GM21717 (cell line): ENCODE measurements around the gene LEF1.

Experiments used
- ATAC-seq: cut with Tn5 transposase; IDR thresholded peaks from one replicate; pipeline ENCODE4 v1.9.1; 2021; ENCODE audit warnings: mild to moderate bottlenecking, moderate library complexity; ENCODE audit not compliant: unreplicated experiment

Gene LEF1

DNA sequence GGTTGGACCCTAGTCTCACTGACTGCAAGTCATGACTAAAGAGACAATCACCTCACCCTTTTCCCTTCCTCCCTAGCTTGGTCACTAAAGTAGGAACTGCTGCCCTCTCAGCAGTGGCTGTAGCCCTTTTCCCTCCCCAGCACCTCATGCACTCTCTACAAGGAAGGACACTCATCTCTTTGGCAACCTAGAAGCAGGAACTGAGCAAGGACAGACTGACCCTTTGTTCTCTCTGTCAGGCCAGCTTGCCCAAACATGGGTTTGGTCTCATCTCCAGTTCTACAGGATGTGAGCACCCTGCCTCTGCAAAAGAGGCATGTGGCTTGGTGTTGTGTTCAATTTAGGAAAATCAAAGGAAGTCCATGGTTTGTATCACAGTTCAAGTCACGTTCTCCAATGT lies 15.8 kb downstream of the LEF1 start:
- no peak for ATAC-seq

- no peak for ATAC-seq
Measured at GRCh38 chr4:108149588-108150380, 18.9 kb downstream of the LEF1 start.

- ATAC-seq = peak; percentile 44
Measured at GRCh38 chr4:108148316-108148715, 20.4 kb downstream of the LEF1 start.

- ATAC-seq = no peak
Measured at GRCh38 chr4:108146819-108147218, 21.9 kb downstream of the LEF1 start.

DNA sequence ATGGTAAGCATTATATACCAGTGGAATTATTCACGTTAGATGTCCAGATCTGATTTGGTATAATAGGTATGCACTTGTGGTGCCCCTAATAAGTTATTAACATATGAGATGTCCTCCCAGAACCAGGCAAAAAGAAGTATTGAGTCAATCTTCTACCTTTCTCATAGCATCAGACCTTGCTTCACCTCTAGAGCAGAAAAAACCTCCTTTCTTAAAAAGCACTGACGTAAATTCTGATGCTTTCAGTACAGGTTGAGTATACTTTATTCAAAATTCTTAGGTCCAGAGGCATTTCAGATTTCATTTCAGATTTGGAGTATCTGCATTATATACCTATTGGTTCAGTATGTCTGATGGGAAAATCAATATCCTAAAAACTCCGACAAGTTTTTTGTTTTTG lies 22.4 kb downstream of the LEF1 start:
- no peak for ATAC-seq

DNA sequence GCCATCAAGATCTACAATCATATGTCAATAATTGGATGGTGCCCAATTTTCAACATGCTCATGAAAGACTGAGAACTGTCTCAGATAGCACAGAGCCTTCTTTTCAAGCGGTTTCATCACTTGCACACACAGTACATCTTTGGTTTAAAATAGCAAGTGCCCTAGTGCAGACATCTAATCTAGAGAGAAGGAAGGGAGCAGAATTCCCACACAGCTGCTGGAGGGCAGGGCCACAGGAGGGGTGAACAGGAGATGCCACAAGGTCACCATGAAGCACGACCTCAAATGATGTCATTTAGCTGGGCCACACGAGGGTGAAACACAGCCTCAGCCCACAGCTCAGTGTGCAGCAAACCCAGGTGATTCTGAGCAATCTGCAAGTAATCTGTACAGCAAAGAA lies 24.3 kb downstream of the LEF1 start:
- no peak for ATAC-seq

DNA sequence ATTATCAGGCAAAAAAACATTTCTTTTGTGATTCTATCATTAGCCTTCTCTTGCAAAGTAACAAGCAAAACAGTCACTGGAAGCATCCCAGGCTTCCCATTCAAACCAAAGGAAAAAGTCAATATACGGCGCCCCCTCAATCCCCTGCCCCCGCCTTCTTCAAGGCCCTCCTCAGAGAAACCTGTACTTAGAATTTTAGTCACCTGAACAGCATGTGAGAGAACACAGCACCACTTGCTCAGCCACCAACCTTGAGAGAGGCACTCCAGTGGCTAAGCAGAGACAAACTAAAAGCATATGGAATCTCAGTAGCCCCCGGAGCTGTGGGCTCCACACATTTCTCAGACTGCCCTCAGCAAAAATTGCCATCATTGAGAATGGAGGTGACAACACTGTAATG lies 25.2 kb downstream of the LEF1 start:
- ATAC-seq = no peak

- ATAC-seq = no peak
Measured at GRCh38 chr4:108142870-108143269, 25.9 kb downstream of the LEF1 start.

DNA sequence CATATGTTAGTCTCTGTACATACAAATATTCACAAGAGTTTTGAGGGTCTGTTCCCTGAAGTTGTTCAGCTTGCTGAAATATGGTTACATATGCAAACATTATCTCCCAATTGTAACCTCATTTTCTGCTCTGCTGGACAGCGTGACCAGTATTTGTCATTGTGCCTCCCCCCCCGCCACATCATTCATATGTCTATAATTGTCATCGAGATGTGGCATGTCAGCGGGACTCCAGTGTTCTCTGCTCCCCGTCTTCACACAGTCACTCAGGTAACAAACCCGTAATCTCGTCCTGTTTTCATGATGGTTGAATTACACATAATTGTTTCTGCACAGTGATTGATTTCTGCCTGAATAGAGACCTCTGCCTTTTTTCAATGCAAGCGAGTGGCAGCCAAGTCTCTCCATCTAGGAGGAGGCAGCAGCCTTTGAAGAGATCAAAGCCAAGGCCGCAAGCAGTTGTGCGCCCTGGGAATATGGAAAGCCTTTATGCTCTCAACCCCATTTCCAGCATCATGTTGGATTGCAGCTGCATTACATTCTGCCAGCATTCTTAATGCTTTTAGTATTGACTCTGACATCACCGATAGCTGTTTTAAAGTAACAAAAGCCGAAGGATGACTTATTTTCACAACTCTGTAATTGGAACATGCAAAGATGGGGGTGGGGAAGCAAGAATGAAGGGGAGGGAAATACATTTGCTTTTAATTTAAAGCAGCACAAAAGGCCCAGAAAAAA lies 27.4 kb downstream of the LEF1 start:
- no peak for ATAC-seq

GRCh38 chr4:108140328-108140727 lies 28.4 kb downstream of the LEF1 start:
- ATAC-seq = no peak

- peak; percentile 56 for ATAC-seq
Measured at GRCh38 chr4:108139089-108139488, 29.6 kb downstream of the LEF1 start.

DNA sequence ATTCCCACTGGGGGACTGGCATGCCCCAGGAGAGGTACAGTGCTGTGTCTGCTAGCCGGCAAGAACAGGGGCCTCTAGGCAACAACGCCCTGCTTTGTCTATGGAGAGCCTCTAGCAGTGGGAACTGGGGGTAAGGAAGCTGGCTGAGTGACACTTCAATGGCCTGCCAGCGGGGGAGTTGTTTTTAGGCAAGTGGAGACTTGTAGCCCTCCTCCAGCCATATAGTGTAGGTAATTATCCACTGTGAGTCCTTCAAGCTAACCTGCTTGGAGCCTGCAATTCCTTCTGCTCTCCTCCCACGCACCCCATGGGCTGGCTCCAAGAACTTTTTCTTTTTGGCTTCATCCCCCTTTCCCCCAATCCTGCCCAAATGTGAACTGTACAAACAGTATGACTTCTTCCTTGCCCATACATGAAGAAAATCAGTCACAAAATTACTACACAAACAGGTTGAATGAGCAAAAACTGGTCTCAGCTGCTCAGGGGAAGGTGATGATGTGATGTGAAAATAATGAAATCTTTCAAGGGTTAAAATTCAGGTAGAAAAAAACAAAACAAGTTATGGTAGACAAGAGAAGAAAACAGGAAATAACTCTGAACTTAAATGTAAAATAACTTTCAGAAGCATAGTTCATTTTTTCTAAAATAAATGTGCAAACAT lies 33.1 kb downstream of the LEF1 start:
- ATAC-seq = no peak

GRCh38 chr4:108130955-108131354 lies 37.8 kb downstream of the LEF1 start:
- ATAC-seq = no peak

DNA sequence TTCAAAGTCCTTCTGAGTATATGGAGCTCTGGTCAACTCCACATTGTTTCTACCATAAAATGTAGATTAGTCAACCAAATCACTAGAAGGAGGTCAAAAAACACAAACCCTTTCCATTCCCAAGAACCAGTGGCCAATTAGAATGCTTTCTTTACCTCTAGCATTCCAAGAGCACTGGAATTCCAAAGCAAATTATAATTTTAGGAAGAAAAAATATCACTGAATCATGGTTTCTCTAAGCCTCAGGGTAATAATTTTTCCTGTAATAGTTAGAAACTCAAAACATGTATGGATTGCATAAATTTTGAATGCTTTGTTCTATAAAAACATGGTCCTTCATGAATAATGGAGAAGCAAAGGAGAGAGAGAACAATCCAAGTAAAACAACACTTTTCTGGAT lies 39.5 kb downstream of the LEF1 start:
- ATAC-seq = no peak

DNA sequence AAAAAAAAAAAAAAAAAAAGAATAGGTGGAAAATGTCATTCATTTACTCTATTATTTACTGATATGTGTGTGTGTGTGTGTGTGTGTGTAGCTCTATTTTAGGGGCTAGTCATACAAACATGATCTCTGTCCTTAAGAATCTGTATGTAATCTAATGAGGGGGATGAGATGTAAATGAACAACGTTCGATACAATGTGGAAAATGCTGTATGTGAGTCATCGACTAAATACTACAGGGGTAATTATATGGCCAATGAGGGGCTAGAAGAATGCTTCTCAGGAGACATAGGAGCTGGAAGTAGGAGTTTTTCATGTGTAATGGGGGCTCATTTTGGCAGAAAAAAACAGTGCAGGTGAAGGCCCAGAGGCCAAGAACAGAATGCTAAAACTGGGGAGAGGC lies 41.9 kb downstream of the LEF1 start:
- ATAC-seq = no peak

- no peak for ATAC-seq
Measured at GRCh38 chr4:108120789-108121188, 47.9 kb downstream of the LEF1 start.

GRCh38 chr4:108119199-108119800 lies 49.4 kb downstream of the LEF1 start:
- ATAC-seq = no peak

DNA sequence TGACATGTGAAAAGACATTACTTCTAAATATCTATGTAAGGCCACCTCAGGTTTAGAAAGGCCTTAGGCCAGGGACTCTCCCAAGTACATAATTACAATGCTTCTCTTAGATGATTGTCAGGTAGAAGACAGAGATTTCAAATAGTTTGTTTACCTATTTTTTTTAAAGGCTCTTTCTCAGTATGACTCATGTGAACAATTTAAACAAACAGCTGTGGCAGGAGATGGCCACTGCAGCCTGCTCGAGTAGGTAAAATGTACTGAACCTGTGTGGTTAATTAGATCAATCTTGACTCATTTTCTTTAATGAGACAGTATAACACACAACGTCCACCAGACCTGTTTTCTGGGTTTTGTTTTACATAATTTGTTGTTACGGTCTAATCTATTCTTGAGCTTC lies 50.2 kb downstream of the LEF1 start:
- peak; percentile 81 for ATAC-seq

DNA sequence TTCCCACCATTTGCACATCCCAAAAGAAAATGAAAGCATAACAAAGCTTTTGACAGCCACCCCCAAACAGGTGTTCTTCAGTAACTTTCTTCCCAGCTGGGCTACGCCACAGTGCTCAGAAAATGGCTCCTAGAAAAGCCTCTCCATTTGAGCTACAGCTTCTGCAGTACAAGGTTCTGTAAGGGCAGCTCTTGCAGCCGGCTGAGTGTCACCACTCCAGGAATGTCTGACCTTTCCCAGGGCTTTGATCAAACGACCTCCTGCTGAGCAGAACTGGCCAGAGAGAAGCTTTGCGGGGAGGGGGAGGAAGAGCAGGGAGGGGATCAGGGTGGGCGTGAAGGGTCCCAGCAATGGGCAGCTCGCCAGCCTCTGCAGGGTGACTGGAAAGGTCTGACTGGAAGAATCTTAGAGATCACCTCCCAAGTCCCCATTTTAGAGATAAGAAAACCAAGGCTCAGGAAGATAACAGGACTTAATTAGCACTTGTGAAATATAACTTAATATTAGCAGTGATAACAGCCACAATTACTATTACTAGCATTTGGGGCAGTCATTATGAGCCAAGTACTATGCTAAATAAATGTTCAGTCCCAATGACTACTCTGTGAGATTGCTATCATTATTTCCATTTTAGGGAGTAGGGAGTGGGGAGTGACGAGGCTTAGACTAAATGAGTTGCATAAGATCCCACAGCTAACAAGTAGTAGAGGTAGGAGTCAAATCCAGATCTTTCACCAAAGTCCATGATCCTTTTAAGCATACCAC lies 51.1 kb downstream of the LEF1 start:
- no peak for ATAC-seq

GRCh38 chr4:108116423-108117168 lies 52.1 kb downstream of the LEF1 start:
- peak; percentile 38 for ATAC-seq
